ENCODE results near the gene OR6X1.

GRCh38 chr11:123740787-123741158, 13.5 kb downstream of the OR6X1 start:
- TF ChIP-seq CTCF (IDR thresholded peaks at IDR 0.05; ENCODE audit: insufficient read depth, low read depth, low read length) (no peak), EZH2 (IDR thresholded peaks at IDR 0.05; ENCODE audit: insufficient read depth, low read length) (no peak)
